BJ (cell line): Measurements from ENCODE around the gene DNAH7. TPM values are rescaled to one million over a fixed set of nuclear protein-coding genes. Genes with fewer than 3 reads are reported as not detected.
A peak's percentile ranks its signal among the peaks of the same experiment; 100 is the strongest.

ENCODE experiments used
- CTCF ChIA-PET: fragments of 350-600 bp; formaldehyde crosslinking; extraction: SDS; loops from one replicate; lab custom pipeline; 2021; ENCODE audit warnings: antibody characterized with exemption, inconsistent platforms; lab: Yijun Ruan, JAX
- POLR2A ChIA-PET: fragments of 300-600 bp; sonication (Branson Sonifier 250); formaldehyde crosslinking; extraction: SDS; loops from one replicate; lab custom pipeline; 2021; ENCODE audit warnings: antibody characterized with exemption; lab: Charles Lee
- DNase-seq: peaks from one replicate; pipeline ENCODE4 v3.0.0-alpha.2; 2011; ENCODE audit warnings: low read depth
- H3K27me3 ChIP-seq: 2 replicates; pipeline ENCODE4 v1.6.0; 2011; ENCODE audit warnings: low read length; ENCODE audit not compliant: control insufficient read depth, insufficient read depth
- H3K36me3 ChIP-seq: 2 replicates; pipeline ENCODE4 v1.5.1; 2011; ENCODE audit warnings: low read length; ENCODE audit not compliant: control insufficient read depth, insufficient read depth
- H3K4me3 ChIP-seq: 2 replicates; pipeline ENCODE4 v1.5.1; 2011; ENCODE audit warnings: low read depth, mild to moderate bottlenecking, control low read depth, low read length
- CTCF ChIP-seq: IDR thresholded peaks from 2 replicates; pipeline ENCODE4 v1.5.1; 2011; ENCODE audit warnings: low read depth, mild to moderate bottlenecking, control low read depth, inconsistent platforms, low read length, moderate library complexity; ENCODE audit not compliant: insufficient read depth
- polyA plus RNA-seq: library from polyadenylated mRNA; depleted of rRNA; stranded (reverse); fragments of >200 nt; gene quantifications from 2 replicates; pipeline ENCODE4 v1.2.3, GENCODE V29; 2011

Gene DNAH7
- polyA plus RNA-seq, 1 experiment, result 0.15 TPM

GRCh38 chr2:195907474-195907873, 161.2 kb downstream of the DNAH7 start:
- no peak for DNase-seq
- Histone ChIP-seq H3K27me3 (no peaks in the 10 kb centered on the region), H3K4me3 (no peak overlapping the region), H3K36me3 (no peaks in the 10 kb centered on the region)
- ChIA-PET CTCF (no interaction called here), POLR2A (no interaction called here)
- TF ChIP-seq CTCF, result no peak

- no peaks in the 10 kb centered on the region for H3K27me3 ChIP-seq
- CTCF ChIA-PET, result no interaction called here
Observed at GRCh38 chr2:195903956-195904355, 164.7 kb downstream of the DNAH7 start.

GRCh38 chr2:195902857-195903256, 165.8 kb downstream of the DNAH7 start:
- no peak overlapping the region for H3K4me3 ChIP-seq
- H3K27me3 ChIP-seq, result no peaks in the 10 kb centered on the region
- POLR2A ChIA-PET, result no interaction called here
- TF ChIP-seq CTCF, result no peak
- H3K36me3 ChIP-seq, result no peaks in the 10 kb centered on the region
- DNase-seq, result no peak
- CTCF ChIA-PET, result no interaction called here

More at GRCh38 chr2:195903956-195904355, 164.7 kb downstream of the DNAH7 start:
- H3K4me3 ChIP-seq, result no peak overlapping the region
- H3K36me3 ChIP-seq, result no peaks in the 10 kb centered on the region
- no peak for TF ChIP-seq CTCF
- no peak for DNase-seq
- POLR2A ChIA-PET, result no interaction called here

GRCh38 chr2:195899226-195899625, 169.4 kb downstream of the DNAH7 start:
- DNase-seq, result peak; percentile 4
- CTCF ChIA-PET, result interaction anchor here (1.2 kb wide), 1 partner anchor 168 kb away, joined by 3 read pairs; no protein-coding TSS in a partner anchor
- POLR2A ChIA-PET, result no interaction called here
- Histone ChIP-seq H3K4me3 (no peak overlapping the region), H3K27me3 (no peaks in the 10 kb centered on the region), H3K36me3 (no peaks in the 10 kb centered on the region)
- TF ChIP-seq CTCF, result no peak

- DNase-seq, result peak; percentile 98
- no peak overlapping the region for H3K4me3 ChIP-seq
- TF ChIP-seq CTCF, result no peak
- ChIA-PET POLR2A (no interaction called here), CTCF (interaction anchor here (1.2 kb wide), 1 partner anchor 169 kb away, joined by 3 read pairs; no protein-coding TSS in a partner anchor)
- H3K36me3 ChIP-seq, result no peaks in the 10 kb centered on the region
- H3K27me3 ChIP-seq, result no peaks in the 10 kb centered on the region
Observed at GRCh38 chr2:195898505-195899191, 170.0 kb downstream of the DNAH7 start.
